GM06990 (cell line): ENCODE results near the gene SEZ6L.

ENCODE experiments used
- DNase-seq: peaks from one replicate; pipeline ENCODE4 v3.0.0-alpha.2; 2011; ENCODE audit not compliant: insufficient read length; ENCODE audit errors: extremely low read depth
- H3K27me3 ChIP-seq: replicated peaks from 2 replicates; pipeline ENCODE4 v1.6.0; 2011; ENCODE audit warnings: low read length; ENCODE audit not compliant: control insufficient read depth, insufficient read depth
- H3K36me3 ChIP-seq: 2 replicates; pipeline ENCODE4 v1.5.1; 2011; ENCODE audit warnings: low read length; ENCODE audit not compliant: control insufficient read depth, insufficient read depth
- H3K4me3 ChIP-seq: replicated peaks from 2 replicates; pipeline ENCODE4 v1.5.1; 2011; ENCODE audit warnings: low read depth, mild to moderate bottlenecking, control low read depth, low read length
- CTCF ChIP-seq: IDR thresholded peaks from 2 replicates; pipeline ENCODE4 v1.5.1; 2011; ENCODE audit warnings: low read length, control low read depth, mild to moderate bottlenecking, inconsistent platforms; ENCODE audit not compliant: insufficient read depth, poor library complexity, severe bottlenecking

The SEZ6L gene

GRCh38 chr22:26362471-26362870, 193.2 kb downstream of the SEZ6L start:
- DNase-seq = no peak

GRCh38 chr22:26364066-26365015, 195.1 kb downstream of the SEZ6L start:
- peak; percentile 78 for TF ChIP-seq CTCF
- Histone ChIP-seq H3K36me3 (no peaks in the 10 kb centered on the region), H3K4me3 (no peak overlapping the region), H3K27me3 (no peaks in the 10 kb centered on the region)
- DNase-seq = peak; percentile 37

More at GRCh38 chr22:26362471-26362870, 193.2 kb downstream of the SEZ6L start:
- TF ChIP-seq CTCF = no peak
- no peak overlapping the region for H3K4me3 ChIP-seq
- H3K36me3 ChIP-seq = no peaks in the 10 kb centered on the region
- no peaks in the 10 kb centered on the region for H3K27me3 ChIP-seq

- DNase-seq = peak; percentile 19
- H3K27me3 ChIP-seq = no peaks in the 10 kb centered on the region
These were observed 198.4 kb downstream of the SEZ6L start for GRCh38 chr22:26367402-26368245.

GRCh38 chr22:26372890-26373289, 203.6 kb downstream of the SEZ6L start:
- H3K36me3 ChIP-seq = no peaks in the 10 kb centered on the region
- no peak for DNase-seq

More at GRCh38 chr22:26367402-26368245, 198.4 kb downstream of the SEZ6L start:
- no peaks in the 10 kb centered on the region for H3K36me3 ChIP-seq
- H3K4me3 ChIP-seq = no peak overlapping the region
- TF ChIP-seq CTCF = peak; percentile 80

More at GRCh38 chr22:26372890-26373289, 203.6 kb downstream of the SEZ6L start:
- no peak for TF ChIP-seq CTCF
- H3K27me3 ChIP-seq = no peaks in the 10 kb centered on the region
- H3K4me3 ChIP-seq = no peak overlapping the region
